Glomerular endothelial cell (primary cell): ENCODE results near the gene RFPL1. TPM values are rescaled to one million over a fixed set of nuclear protein-coding genes. Genes with fewer than 3 reads are reported as not detected.

Source experiments
- DNase-seq: peaks from one replicate; pipeline ENCODE4 v3.0.0-alpha.2; 2011; ENCODE audit warnings: low read depth, low spot score; ENCODE audit errors: extremely low read depth
- total RNA-seq: library from RNA; depleted of rRNA; stranded (reverse); fragments of >200 nt; gene quantifications from 2 replicates; pipeline ENCODE4 v1.2.3, GENCODE V29; 2015

Gene RFPL1
- total RNA-seq, 1 donor from 2014 or later = not detected

DNA sequence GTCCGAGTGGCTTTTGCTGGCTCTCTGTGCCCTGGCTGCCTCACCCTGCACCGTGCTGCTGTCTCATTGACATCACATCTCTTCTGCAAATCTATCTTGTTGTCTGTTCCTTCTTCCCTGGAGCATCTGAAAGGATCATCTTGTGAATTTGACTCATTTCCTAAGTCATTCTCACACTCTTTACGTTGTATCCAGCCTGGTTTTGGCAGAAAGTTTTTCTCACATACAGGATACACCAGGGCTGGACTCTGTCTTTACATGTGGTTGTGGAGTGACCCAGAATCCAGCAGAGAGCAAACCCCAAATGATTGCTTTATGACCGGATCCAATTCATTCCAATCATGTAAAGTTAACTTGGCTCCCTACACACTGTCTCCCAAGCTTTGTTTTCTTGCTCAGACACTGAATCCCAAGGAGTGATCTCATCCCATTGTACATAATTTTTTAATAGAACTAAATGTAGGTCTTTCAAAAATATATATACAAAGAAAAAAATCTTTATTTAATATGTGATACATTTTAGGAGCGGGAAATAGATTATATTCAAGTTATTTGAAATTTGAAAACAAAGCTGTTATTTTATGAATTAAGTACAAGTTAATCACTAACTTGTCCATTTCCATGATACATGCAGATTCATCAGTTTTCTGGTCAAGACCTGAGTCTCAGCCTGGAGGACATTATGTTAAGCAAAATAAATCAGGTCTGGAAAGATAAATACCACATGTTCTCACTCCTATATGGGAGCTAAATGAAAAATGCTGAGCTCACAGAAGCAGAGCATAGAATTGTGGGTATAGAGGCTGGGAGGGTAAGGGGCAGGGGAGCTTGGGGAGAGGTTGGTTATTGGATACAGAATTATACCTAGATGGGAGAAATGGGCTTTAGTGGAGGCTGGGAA is 2.9 kb upstream of the RFPL1 start:
- DNase-seq = no peak

DNA sequence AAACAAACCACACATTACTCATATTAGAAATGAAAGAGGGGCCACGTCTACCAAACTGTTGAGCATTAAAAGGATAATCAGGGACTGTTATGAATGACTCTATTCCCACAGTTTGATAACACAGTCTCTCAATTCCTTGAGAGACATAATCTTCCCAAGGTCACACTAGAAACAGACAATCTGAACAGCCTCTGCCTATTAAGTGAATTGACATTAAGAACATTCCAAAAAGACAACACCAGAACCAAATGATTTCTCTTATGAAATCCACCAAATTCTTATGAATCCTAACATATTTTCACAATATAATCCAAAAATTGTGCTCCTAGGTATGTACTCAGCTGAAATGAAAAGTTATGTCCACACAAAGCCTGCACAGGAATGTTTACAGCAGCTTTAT is 4.6 kb downstream of the RFPL1 start:
- no peak for DNase-seq

DNA sequence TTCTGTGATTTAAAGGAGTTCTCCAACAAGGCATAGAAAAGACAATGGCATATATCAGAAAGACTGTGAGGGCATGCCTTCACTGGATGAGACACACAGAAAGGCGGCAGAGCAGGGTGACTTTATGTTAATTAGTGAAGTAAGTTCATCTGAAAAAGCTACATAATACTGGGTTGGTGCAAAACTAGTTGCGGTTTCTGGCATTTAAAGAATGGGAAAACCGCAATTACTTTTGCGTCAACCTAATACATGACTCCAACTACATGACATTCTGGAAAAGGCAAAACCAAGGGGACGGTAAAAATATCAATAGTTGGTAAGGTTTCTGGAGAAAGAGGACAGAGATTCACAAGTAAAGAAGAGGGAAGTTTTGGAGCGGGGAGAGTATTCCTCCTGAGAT is 5.1 kb downstream of the RFPL1 start:
- DNase-seq = no peak

DNA sequence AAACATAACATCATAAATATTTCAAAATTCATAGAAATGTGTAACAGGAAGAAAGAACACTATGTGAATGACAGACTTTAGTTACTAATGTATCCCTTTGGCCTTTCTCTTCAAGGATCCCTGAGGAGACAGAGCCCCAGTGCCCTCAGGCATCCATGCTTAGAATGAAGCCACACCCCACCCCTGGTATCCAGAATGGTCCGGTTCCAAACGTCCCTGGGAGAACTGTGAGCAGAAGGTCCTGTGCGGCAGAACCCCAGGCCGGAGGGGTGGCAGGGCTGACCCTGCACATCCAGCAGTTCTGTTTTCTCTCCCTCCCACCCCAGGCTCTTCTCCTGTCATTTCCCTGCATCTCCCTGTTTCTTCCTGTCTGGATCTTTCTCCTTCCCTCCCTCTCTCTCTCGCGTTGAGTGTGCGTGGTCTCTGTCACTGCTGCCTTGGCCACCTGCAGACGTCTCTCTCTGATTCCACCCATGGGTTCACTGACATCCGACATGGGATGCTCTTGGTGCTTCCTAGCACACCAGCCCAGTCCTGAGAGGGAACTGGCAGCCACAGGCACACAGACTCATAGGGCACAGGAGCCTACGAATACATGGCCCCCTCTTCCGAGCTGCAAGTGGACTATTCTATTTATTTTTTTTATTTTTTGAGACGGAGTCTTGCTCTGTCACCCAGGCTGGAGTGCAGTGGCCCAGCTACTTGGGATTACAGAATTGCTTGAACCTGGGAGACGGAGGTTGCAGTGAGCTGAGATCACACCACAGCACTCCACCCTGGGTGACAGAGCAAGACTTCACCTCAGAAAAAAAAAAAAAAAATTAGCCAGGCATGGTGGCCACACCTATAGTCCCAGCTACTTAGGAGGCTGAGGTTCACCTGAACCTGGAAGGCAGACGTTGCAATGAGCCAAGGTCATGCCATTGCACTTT is 5.7 kb downstream of the RFPL1 start:
- no peak for DNase-seq

DNA sequence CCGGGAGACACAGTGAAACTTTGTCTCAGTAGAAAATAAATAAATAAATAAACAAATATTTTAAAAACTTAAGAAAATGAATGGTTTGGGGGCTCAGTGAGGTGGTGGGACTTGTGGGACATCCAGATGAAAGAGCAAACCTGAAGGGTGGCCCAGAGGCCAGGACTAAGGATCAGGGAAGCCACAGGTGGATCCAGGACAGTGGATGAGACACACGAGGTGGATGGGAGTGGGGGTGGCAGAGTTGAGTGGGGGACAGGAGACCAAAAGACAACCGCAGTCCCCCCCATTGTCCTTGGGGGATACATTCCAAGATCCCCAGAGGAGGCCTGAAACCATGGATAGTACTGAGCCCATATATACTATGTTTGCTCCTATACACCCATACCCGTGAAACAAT is 7.1 kb downstream of the RFPL1 start:
- DNase-seq = no peak

DNA sequence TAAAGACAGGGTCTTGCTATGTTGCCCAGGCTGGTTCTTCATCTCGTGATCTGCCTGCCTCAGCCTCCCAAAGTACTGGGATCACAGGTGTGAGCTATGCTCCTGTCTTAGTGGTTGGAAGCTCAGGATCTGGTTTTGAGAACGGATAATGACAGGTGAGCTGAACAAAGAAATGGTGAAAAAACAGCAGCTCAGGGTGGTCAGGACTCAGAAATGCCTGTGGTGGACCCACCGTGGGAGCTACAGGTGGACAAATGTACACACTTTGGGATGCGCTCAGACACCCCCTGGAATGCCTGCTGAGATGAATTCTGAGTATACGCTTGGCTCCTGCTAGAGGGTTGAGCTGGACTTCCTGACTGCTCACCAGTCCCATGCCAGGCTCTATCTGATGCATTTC is 9.5 kb downstream of the RFPL1 start:
- DNase-seq = no peak

DNA sequence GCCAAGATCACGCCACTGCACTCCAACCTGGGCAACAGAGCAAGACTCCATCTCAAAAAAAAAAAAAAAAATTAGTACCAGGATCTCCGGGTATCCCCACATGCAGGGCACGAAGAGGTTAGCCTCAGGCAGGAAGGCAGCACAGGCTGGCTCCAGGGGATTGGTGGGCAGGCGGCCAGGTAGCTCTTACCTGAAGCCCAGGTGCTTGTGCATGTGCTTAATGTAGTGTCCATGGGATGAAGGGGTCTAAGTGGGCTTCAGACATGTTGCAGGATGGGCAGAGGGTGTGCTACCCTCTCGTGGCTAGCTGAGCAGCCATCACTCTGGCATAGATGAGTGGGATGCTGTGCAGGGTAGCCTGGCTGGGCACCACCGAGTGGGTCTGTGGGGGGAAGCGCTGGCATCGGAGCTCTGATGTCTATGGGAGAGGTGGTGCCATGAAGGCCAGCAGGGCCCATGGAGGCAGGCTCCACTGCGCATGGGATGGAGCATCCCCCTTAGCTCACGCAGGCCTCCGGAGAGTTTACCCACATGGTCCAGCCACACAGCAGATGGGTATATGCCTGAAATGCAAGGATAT is 11.0 kb downstream of the RFPL1 start:
- DNase-seq = no peak

DNA sequence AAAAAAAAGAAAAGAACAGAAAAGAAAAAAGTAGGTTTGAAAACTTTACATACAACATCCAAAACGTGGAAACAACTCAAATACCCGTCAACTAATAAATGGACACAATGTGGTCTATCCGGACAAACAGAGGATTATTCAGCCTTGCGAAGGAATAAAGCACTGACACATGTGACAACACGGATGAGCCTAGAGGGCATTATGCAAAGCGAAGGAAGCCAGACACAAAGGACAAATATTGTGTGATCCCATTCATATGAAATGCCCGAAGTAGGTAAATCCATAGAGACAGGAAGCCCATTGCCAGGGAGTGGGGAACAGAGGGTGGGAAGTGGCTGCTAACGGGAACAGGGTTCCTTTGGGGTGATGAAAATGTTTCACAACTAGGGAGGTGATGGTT is 11.8 kb downstream of the RFPL1 start:
- DNase-seq = no peak

DNA sequence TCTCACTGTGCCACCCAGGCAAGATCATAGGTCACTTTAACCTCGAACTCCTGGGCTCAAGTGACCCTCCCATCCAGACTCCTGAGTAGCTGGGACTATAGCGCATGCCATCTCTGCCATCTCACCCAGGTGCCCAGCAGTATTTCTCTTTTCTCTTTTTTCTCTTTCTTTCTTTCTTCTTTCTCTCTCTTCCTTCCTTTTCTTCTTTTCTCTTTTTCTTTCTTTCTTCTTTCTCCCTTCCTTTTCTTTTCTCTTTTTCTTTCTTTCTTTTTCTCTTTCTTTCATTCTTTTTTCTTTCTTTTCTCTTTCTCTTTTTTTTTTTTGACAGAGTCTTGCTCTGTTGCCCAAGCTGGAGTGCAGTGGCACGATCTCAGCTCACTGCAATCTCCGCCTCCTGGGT is 13.5 kb downstream of the RFPL1 start:
- no peak for DNase-seq

DNA sequence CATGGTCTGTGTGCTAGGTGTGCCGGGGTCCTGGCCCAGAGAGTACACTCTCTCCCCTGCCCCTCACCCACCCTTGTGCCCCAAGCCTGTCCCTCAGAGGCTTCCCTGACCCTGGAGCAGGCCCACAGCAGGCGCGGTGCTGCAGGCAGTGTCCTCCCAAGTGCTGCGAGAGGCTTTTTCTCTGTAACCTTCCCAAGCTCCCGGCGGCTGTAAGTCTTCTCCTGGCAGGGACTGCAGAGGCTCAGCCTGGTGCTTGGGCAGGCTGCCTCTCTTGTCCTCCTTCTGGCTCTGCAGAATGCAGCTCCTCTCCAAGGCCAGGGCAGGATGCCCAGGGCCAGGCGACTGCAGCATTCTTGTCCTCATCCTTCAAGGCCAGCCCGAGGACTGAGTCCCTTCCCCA is 15.9 kb downstream of the RFPL1 start:
- DNase-seq = no peak

DNA sequence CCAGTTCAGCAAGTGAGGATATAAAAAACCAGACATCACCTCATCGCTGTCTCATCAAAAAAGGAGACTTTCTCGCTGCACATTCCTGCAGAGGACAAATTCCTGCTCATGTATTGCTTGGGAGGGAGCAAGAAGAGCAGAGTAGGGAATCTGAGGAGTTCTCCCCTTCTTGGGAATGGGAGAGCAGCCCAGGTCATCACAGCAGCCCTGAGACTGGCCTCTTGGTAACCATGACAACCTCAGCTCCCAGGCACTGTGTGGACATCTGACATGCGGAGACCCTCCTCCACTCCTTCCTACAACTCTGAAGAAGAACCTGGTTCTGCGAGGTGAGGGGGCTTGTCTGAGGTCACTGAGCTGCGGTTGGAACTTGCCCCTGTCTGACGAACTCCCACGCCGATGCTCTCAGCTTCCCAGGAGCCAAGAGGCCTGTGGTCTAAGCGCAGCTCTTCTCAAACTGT is 17.9 kb downstream of the RFPL1 start:
- DNase-seq = no peak

DNA sequence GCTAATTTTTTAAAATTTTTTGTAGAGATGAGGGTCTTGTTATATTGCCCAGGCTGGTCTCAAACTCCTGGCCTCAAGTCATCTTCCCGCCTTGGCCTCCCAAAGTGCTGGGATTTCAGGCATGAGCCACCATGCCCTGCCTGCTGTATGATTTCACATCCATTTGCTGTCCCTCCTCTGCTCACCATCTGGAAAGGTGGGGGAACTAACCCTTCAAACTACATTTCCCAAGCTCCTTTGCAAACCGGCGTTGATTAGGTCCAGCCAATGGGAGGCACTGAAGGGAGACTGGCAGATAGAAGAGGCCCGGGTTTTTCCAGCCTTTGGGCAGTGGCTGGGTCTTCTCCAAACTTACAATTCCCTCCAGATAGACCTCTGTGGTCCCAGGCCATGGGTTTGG is 19.3 kb downstream of the RFPL1 start:
- DNase-seq = no peak

DNA sequence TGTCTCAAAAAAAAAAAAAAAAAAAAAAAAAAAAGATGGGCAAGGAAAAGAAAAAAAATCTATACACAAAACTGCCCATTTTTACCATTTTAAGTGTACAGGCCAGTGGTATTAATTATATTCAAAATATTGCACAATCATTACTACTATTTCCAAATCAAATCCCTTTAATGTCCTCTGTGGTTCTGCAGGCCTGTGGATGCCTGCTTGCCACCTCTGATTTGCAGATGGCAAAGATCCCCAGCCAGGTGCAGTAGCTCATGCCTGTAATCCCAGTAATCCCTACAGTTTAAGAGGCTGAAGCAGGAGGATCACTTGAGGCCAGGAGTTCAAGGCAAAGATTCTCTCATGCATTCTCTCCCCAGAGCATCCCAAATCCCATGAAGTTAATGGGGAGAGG is 20.2 kb downstream of the RFPL1 start:
- no peak for DNase-seq

DNA sequence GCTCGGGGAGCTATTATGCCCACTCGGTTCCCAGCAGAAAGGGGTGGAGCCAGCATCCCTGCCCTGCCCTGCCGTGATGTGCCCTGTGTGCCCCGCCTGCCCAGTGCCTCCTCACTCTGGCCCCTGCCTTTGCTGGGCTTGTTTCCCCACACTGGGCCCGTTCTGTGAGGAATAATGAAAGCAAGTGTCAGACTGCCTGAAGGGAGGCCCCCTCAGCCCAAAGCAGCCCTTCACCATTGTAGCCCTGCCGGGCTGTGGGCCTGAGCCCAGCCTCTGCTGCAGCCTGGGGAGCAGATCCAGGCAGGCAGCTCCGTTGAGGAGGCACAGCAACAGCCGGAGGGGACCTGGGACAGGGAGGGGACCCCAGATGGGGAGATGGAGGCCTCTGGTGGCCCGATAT is 21.4 kb downstream of the RFPL1 start:
- DNase-seq = no peak

DNA sequence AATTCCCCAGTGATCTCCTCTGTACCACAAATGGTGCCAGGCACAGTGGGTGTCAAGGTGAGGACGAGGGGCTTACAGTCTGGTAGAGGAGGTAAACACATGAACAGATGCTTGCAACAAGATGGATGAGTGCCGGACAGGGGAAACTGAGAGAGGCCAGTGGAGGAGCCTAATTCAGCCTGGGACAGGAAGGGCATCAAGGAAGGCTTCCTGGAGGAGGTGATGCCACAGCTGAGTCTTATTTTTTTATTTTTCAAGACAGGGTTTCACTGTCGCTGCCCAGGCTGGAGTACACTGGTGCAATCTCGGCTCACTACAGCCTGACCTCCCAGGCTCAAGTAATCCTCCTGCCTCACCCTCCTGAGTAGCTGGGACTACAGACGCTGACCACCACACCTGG is 22.9 kb downstream of the RFPL1 start:
- no peak for DNase-seq

DNA sequence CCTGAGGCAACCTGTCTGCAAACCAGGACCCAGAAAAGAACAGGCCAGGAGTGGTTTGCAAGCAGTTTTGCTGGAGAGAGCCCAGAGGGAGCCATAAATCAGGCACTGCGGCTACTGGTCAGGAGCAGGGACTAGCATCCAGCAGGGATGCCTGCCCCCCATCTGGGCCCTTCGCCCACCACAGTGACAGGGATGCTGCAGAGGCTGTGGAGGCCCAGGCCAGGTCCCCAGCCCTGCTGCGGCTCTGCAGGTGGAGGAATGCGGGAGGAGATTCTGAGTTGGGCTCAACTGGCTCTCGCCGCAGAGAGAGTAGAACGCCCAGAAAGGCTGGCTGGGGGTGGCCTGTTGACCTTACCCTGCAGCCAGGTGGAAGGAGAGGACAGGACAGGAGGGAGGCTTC is 25.2 kb downstream of the RFPL1 start:
- DNase-seq = no peak

DNA sequence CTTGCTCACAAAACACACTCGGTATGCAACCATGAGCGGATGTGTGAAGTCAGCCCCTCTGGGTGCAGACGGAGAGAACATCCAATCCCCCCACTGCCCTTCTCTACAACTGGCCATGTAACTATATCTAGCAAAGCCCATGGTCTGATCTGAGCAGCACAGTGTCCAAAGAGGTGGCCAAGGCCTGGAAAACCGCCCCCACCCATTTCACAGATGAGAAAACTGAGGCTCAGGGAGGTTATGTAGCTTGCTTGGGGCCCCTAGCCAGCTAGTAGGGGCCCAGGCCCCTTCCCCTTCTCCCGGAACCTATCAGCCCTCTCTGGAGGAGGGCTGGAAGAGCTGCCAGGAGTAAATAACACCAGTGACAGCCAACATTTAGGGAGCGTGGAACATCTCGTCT is 26.2 kb downstream of the RFPL1 start:
- DNase-seq = no peak

DNA sequence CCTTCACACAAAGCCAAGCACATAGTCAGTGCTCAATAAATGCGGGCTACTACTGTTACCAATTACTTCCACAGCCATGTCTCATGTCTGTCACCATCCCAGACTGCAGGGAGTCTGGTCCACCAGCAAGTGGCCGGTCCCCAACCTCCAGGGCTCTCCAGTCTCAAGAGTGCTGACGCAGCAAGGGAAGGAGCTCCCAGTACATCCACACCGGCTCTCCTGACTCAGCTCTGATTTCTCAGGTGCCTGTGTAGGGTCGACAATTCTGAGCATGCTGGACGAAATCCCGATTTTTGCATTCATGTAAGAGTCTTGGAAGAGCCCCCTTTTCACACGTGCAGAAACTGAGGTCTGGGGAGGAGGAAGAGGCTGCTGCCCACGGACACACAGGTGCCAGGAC is 31.4 kb downstream of the RFPL1 start:
- no peak for DNase-seq

DNA sequence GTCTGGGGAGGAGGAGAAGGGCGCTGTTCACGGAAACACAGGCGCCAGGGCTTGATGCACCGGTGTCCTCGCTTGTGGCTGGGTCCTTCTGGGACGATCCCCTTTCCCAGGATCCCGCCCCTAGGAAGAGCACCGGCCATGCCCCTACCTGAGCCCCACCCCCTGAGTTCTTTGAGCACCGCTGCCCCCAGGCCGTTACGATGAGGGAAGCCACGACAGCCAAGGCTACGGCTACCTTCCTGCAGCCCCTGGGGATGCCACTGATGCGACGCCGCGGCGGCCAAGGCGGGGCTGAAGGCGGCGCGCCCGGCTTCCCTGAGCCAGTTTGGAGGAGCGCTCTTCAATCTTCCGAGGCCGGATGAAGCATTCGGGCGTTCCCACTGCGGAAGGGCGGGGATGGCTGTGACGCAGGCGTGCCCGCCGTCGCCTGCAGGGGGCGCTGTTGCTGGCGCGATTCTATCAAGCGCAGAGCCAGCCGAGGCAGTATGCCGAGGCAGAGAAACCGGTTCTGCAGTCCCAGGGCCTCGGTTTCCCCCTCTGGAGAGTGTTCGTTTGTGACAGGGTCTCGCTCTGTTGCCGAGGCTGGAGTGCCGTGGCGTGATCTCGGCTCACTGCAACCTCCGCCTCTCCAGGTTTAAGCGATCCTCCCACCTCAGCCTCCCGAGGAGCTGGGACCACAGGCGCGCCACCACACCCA is 31.9 kb downstream of the RFPL1 start:
- no peak for DNase-seq

DNA sequence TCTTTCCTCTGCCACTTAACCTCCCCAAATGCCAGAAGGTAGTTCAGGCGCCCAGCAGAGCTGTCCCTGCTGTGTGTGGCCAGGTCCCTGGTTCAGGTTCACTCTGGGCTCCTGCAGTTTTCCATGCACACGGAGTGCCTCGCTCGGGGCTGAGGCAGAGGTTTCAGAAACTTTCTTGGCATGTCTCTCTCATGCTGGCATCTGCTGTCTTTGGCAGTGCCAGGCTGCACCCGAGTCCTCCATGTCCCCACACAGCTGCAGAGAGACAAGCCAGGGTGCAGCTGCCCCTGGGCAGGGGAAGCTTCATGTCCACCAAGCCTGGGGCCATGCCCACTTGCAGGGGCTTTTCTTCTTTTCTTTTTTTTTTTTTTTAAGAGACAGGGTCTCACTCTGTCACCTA is 34.6 kb downstream of the RFPL1 start:
- no peak for DNase-seq

DNA sequence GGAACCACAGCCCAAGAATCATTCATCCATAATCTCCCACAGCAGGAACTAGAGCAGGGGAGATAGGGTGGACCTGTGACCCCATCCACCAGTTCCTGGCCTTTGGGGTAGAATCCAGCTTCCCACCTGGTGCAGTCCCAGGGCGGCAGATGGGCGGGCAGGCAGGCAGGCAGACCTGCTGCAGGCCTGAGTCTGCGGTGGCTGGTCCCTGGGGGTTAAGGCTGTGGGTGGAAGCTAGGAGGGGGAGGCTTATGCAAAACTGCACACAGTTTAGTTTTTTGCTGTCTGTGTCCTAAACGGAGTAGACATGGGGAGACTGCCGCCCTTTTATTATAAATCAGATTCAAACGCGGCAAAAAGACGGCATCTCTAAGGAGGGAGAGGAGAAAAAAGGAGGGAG is 37.2 kb downstream of the RFPL1 start:
- no peak for DNase-seq
